Transverse colon (tissue), 4 donors: Measurements from ENCODE around the gene KLHL12.

Experiments used
- CTCF ChIP-seq, 5 experiments: fragments of 200-600 bp in 3 of 5; fragments of 450-650 bp in 2 of 5; sonication (generic) in 3 of 5; IDR thresholded peaks; 1 replicate in 2 of 5; 2 replicates in 3 of 5; pipeline ENCODE4 v1.5.1; 2016 to 2017; ENCODE audit warnings: antibody characterized with exemption in 5 of 5, inconsistent platforms in 3 of 5, mild to moderate bottlenecking in 2 of 5, moderate library complexity in 1 of 5
- EP300 ChIP-seq: sonication (generic); formaldehyde crosslinking; IDR thresholded peaks from one replicate; pipeline ENCODE4 v1.6.1; 2017; ENCODE audit warnings: antibody characterized with exemption, low read depth
- POLR2A ChIP-seq: fragments of 450-650 bp; IDR thresholded peaks from one replicate; pipeline ENCODE4 v1.6.1; 2016; ENCODE audit warnings: antibody characterized with exemption, mild to moderate bottlenecking, moderate library complexity
- POLR2AphosphoS5 ChIP-seq, 3 donors: sonication (generic); formaldehyde crosslinking; IDR thresholded peaks; one replicate each; pipeline ENCODE4 v1.6.1; 2016; ENCODE audit warnings: antibody characterized with exemption in 3 of 3

DNA sequence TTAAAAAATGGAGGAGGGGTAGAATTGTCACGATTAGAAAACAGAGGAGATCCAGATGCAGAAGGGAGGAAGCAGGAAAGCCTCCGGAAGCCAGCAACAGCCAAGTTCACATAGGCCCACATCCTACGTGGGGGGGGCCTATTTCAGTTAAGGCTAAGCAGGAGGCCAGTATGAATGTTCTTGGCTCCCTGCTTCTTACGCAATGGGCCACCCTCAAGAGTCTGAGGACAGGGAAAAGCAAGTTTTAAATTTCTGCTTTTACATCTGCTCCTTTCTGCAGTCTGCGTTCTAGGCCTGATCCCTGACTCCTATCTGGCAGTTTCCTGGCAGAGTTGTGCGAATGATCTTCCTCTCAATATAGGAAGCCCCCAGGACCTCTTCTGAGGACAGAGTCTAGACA, 68.7 kb downstream of the KLHL12 start:
- TF ChIP-seq POLR2A (no peak), CTCF (IDR thresholded peaks at IDR 0.05) (no peak), EP300 (no peak), POLR2AphosphoS5 (IDR thresholded peaks at IDR 0.05) (no peak)
